ENCODE measurements around the gene RAMP1. TPM values are rescaled to one million over a fixed set of nuclear protein-coding genes. Genes with fewer than 3 reads are reported as not detected.
A peak's percentile ranks its signal among the peaks of the same experiment; 100 is the strongest.

The RAMP1 gene
- total RNA-seq, result 100 to 1,000 TPM; 239 to 275 TPM

DNA sequence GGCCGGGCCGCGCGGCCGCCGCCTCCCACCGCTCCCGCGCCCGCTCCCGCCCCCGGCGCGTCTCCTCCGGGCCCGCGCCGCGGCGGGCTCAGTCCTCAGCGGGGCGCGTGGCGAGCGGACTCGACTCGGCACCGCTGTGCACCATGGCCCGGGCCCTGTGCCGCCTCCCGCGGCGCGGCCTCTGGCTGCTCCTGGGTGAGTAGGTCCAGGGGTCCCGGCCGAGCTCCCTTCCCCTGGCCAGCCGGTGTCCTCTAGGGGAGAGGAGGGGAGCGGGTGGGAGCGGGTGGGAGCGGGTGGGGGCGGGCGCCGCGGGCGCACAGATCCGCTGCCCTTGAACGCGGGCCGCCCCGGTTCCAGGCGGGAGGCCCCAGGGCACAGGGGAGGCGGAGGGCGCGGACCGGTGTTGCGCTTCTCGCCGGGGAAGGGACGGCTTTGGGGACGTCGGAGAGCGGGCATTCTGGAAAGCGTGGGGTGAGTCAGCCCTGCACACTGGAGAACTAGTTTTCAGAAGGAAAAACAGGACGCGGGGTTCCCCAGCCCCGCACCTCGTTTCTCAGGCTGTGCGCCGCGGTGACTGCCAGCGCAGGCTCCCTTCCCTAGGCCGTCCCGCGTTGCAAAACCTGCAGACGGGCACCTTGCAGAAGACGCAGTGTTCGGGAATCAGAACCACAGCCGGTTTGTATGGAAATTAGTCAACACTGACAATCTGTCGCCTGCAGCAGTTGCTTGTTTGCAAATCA is at the start of gene RAMP1:
TSS of gene RAMP1 (plus strand) at position 91 of the 740 bp plus-strand sequence. CDS start at position 144, 53 bp downstream.
- peak within 1 kb of the TSS; percentile 56 to 59 for H3K4me3 ChIP-seq
- H3K27me3 ChIP-seq, result no peaks in the 10 kb centered on the region
- no peaks in the 10 kb centered on the region for H3K36me3 ChIP-seq
- peak within 1 kb of the TSS; percentile 88 to 94 for H3K27ac ChIP-seq
- TF ChIP-seq, protein P1, sequence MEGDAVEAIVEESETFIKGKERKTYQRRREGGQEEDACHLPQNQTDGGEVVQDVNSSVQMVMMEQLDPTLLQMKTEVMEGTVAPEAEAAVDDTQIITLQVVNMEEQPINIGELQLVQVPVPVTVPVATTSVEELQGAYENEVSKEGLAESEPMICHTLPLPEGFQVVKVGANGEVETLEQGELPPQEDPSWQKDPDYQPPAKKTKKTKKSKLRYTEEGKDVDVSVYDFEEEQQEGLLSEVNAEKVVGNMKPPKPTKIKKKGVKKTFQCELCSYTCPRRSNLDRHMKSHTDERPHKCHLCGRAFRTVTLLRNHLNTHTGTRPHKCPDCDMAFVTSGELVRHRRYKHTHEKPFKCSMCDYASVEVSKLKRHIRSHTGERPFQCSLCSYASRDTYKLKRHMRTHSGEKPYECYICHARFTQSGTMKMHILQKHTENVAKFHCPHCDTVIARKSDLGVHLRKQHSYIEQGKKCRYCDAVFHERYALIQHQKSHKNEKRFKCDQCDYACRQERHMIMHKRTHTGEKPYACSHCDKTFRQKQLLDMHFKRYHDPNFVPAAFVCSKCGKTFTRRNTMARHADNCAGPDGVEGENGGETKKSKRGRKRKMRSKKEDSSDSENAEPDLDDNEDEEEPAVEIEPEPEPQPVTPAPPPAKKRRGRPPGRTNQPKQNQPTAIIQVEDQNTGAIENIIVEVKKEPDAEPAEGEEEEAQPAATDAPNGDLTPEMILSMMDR (IDR thresholded peaks at IDR 0.05), result no peak
- peaks cover 0 to 15% of the 10 kb centered on the region in 2 donors for H3K4me1 ChIP-seq
- no peak for DNase-seq (ENCODE audit: low spot score)
- H3K9me3 ChIP-seq, result no peaks in the 10 kb centered on the region

DNA sequence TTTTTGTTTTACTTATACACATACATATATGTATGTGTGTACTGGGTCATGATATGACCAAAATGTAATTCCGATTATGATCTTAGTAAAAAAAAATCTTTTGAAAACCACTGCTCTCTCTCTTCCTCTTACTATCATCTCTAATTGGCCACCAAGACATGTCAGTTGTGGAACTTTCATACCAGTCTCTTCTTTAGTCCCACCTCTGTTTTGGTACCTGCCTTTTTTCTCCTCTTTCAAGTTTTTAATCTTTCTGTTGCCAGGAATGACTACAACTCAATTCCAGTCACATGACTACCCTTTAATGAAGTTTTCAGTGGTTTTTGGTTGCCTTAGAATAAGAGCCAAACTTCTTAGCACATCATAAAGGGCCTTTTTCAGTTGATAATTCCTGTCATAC is 43.8 kb upstream of the RAMP1 start:
- no peaks in the 10 kb centered on the region for H3K27me3 ChIP-seq
- no peaks in the 10 kb centered on the region for H3K4me1 ChIP-seq
- H3K9me3 ChIP-seq, result no peaks in the 10 kb centered on the region
- DNase-seq (ENCODE audit: low spot score), result no peak
- no peak overlapping the region for H3K27ac ChIP-seq
- no peak overlapping the region for H3K4me3 ChIP-seq
- no peaks in the 10 kb centered on the region for H3K36me3 ChIP-seq
- TF ChIP-seq, protein P1 (IDR thresholded peaks at IDR 0.05), result no peak

DNA sequence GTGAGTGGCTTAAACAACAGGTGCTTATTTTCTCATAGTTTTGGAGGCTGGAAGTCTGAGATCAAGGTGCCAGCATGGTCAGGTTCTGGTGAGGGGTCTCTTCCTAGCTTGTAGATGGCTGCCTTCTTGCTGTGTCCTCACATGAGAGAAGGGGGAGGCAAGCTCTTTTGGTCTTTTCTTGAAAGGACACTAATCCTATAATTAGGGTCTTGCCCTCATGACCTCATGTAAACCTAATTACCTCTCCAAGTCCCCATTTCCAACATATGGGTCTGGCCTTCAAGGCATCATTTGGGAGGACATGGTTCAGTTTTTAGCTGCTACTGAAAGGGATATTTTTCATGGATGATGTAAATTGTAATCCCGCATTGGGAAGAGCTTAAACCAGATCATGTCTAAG is 42.9 kb upstream of the RAMP1 start:
- H3K27me3 ChIP-seq, result no peaks in the 10 kb centered on the region
- DNase-seq (ENCODE audit: low spot score), result no peak
- no peak overlapping the region for H3K4me3 ChIP-seq
- H3K36me3 ChIP-seq, result no peaks in the 10 kb centered on the region
- TF ChIP-seq, protein P1 (IDR thresholded peaks at IDR 0.05), result no peak
- no peaks in the 10 kb centered on the region for H3K9me3 ChIP-seq
- H3K27ac ChIP-seq, result no peak overlapping the region
- no peaks in the 10 kb centered on the region for H3K4me1 ChIP-seq

DNA sequence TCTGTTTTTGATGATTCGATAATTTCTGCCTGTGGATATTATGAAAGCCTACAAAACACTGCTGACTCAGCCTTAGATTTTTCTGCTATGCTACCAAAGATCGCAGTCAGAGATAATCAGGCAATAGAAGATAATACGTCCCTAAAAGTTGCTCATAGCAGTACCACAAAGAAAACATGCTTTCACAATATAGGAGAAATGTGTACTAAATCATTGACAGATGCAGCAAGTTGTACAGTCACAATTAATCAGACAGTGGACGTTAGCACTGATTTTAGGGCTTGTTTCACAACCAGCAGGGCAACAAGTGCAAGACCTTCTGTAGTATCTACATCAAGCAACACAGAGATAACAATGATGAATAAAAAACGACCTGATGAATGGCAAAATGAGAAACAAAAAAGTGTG is 41.4 kb upstream of the RAMP1 start:
- H3K4me3 ChIP-seq, result no peak overlapping the region

DNA sequence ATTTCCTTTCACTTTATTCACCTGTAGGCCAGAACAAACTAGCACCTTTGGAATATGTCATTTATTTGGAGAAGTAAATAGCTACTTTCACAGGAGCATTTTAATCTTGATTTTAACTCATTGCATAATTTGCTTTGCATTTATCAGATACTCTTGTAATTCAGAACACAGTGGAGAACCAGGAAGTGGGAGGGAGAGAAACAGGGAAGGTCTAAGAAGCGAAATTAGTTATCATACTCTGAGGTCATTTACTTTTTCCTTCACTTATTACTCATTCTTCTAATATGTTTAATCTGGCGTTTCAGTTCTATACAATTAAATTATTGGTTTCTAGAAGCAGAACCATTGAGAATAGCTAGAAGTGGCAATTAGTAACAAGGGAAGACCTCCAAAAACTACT is 40.2 kb upstream of the RAMP1 start:
- Histone ChIP-seq H3K4me3 (no peak overlapping the region), H3K36me3 (no peaks in the 10 kb centered on the region), H3K27ac (no peak overlapping the region), H3K27me3 (no peaks in the 10 kb centered on the region), H3K4me1 (no peaks in the 10 kb centered on the region), H3K9me3 (no peaks in the 10 kb centered on the region)
- TF ChIP-seq, protein P1 (IDR thresholded peaks at IDR 0.05), result no peak
- no peak for DNase-seq (ENCODE audit: low spot score)

More for the DNA sequence above, 41.4 kb upstream of the RAMP1 start:
- Histone ChIP-seq H3K27me3 (no peaks in the 10 kb centered on the region), H3K27ac (no peak overlapping the region), H3K4me1 (no peaks in the 10 kb centered on the region), H3K9me3 (no peaks in the 10 kb centered on the region), H3K36me3 (no peaks in the 10 kb centered on the region)
- DNase-seq (ENCODE audit: low spot score), result no peak
- TF ChIP-seq, protein P1 (IDR thresholded peaks at IDR 0.05), result no peak

DNA sequence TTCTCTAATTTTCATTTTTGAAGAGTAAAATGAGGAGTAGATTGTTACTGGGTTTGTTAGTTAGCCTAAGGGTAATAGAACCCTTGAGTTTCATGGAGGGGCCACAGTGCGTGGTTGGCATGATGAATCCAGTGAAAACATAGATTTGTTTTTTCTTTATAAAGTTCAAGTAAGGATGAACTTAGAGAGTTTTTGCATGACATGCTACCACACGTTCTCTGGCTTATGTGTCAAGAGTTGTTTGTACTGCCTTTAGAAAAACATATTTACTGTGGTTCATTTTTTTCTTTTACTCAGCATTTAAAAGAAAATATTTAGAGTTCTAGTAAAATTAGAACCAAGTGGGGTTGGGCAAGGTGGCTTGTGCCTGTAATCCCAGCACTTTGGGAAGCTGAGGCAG is 39.0 kb upstream of the RAMP1 start:
- Histone ChIP-seq H3K4me1 (no peaks in the 10 kb centered on the region), H3K36me3 (no peaks in the 10 kb centered on the region), H3K27me3 (no peaks in the 10 kb centered on the region), H3K27ac (no peak overlapping the region), H3K9me3 (no peaks in the 10 kb centered on the region), H3K4me3 (no peak overlapping the region)
- DNase-seq (ENCODE audit: low spot score), result no peak
- TF ChIP-seq, protein P1 (IDR thresholded peaks at IDR 0.05), result no peak

All from right atrium auricular region (tissue), 2 donors.